GM23248 (cell line): ENCODE results near the gene CHN2. TPM values are rescaled to one million over a fixed set of nuclear protein-coding genes. Genes with fewer than 3 reads are reported as not detected.

Experiments used
- DNase-seq: peaks from one replicate; pipeline ENCODE4 v3.0.0-alpha.2; 2015
- H2AFZ ChIP-seq: fragments of 200-600 bp; sonication (generic); 2 replicates; pipeline ENCODE4 v1.6.1; 2016; ENCODE audit warnings: antibody characterized with exemption
- H3F3A ChIP-seq: fragments of 200-600 bp; sonication (generic); 2 replicates; pipeline ENCODE4 v1.6.1; 2016; ENCODE audit warnings: mild to moderate bottlenecking, antibody characterized with exemption, mixed run types; ENCODE audit not compliant: insufficient read depth
- H3K27ac ChIP-seq: fragments of 200-600 bp; sonication (generic); 2 replicates; pipeline ENCODE4 v1.5.1; 2016; ENCODE audit warnings: mild to moderate bottlenecking
- H3K27me3 ChIP-seq: fragments of 200-600 bp; sonication (generic); replicated peaks from 2 replicates; pipeline ENCODE4 v1.6.1; 2016; ENCODE audit warnings: mild to moderate bottlenecking; ENCODE audit not compliant: insufficient read depth
- H3K36me3 ChIP-seq: fragments of 200-600 bp; sonication (generic); 2 replicates; pipeline ENCODE4 v1.6.1; 2016; ENCODE audit warnings: low read depth, mild to moderate bottlenecking
- H3K4me1 ChIP-seq: fragments of 200-600 bp; sonication (generic); 2 replicates; pipeline ENCODE4 v1.6.1; 2016; ENCODE audit warnings: mild to moderate bottlenecking; ENCODE audit not compliant: insufficient read depth
- H3K4me2 ChIP-seq: fragments of 200-600 bp; sonication (generic); one replicate; pipeline ENCODE4 v1.6.1; 2016; ENCODE audit warnings: mild to moderate bottlenecking; ENCODE audit not compliant: unreplicated experiment
- H3K4me3 ChIP-seq: fragments of 200-600 bp; sonication (generic); 2 replicates; pipeline ENCODE4 v1.5.1; 2016; ENCODE audit warnings: mild to moderate bottlenecking
- H3K79me2 ChIP-seq: fragments of 200-600 bp; sonication (generic); 2 replicates; pipeline ENCODE4 v1.6.1; 2016; ENCODE audit warnings: mild to moderate bottlenecking; ENCODE audit not compliant: insufficient read depth
- H3K9ac ChIP-seq: fragments of 200-600 bp; sonication (generic); 2 replicates; pipeline ENCODE4 v1.6.1; 2016; ENCODE audit warnings: mild to moderate bottlenecking
- H3K9me2 ChIP-seq: fragments of 200-600 bp; sonication (generic); 2 replicates; pipeline ENCODE4 v1.6.1; 2016; ENCODE audit warnings: mixed run types, mild to moderate bottlenecking, moderate library complexity; ENCODE audit not compliant: insufficient read depth
- H3K9me3 ChIP-seq: fragments of 200-600 bp; sonication (generic); one replicate; pipeline ENCODE4 v1.6.1; 2017; ENCODE audit warnings: low read depth
- H4K20me1 ChIP-seq: fragments of 200-600 bp; sonication (generic); 2 replicates; pipeline ENCODE4 v1.6.0; 2016; ENCODE audit not compliant: insufficient read depth
- EZH2 ChIP-seq: fragments of 200-600 bp; sonication (generic); IDR thresholded peaks from 2 replicates; pipeline ENCODE4 v1.6.1; 2018; ENCODE audit warnings: antibody characterized with exemption, mild to moderate bottlenecking; ENCODE audit not compliant: insufficient read depth, poor library complexity, severe bottlenecking
- EZH2phosphoT487 ChIP-seq: fragments of 200-600 bp; sonication (generic); IDR thresholded peaks from 2 replicates; pipeline ENCODE4 v1.6.1; 2018; ENCODE audit warnings: antibody characterized with exemption, moderate library complexity, mild to moderate bottlenecking, low read depth; ENCODE audit not compliant: insufficient read depth
- WGBS, 2 experiments: methylation state at CpG; one replicate each; pipeline ENCODE4 v1.1.6; 2015 to 2017; ENCODE audit warnings: low lambda C conversion rate in 2 of 2, low coverage in 1 of 2; ENCODE audit errors: missing lambda C conversion rate in 2 of 2; 5-methylcytosine and 5-hydroxymethylcytosine counted together
- in situ Hi-C: fragments of 300-500 bp; cut with MboI; formaldehyde crosslinking; loops from 2 replicates; pipeline ENCODE4 v1.15.0; 2020
- polyA plus RNA-seq: library from polyadenylated mRNA; unstranded; fragments of >200 nt; fragmentation: Nextera tagmentation; extraction: Ambion mirVana; gene quantifications from 2 replicates; pipeline ENCODE4 v1.2.1, GENCODE V29; 2016
- total RNA-seq: library from RNA; depleted of rRNA; stranded (reverse); fragments of >200 nt; shearing (Covaris generic); gene quantifications from 2 replicates; pipeline ENCODE4 v1.2.3, GENCODE V29; 2014

Gene CHN2
- total and polyA plus RNA-seq, 2 experiments from 2014 or later = 1.5 to 2.3 TPM

- Histone ChIP-seq H3K9me3 (no peaks in the 10 kb centered on the region), H3K79me2 (no peaks in the 10 kb centered on the region), H3K27me3 (no peaks in the 10 kb centered on the region), H3K36me3 (no peaks in the 10 kb centered on the region), H3F3A (peaks cover 11% of the 10 kb centered on the region; the same call in 1 of the 2 replicates), H3K9ac (no peak overlapping the region), H3K4me1 (peaks cover 22% of the 10 kb centered on the region), H3K4me2 (no peak overlapping the region), H3K27ac (no peak overlapping the region), H3K9me2 (no peaks in the 10 kb centered on the region), H3K4me3 (no peak overlapping the region), H4K20me1 (no peaks in the 10 kb centered on the region), H2AFZ (no peak overlapping the region)
- DNase-seq = no peak
- WGBS, 2 experiments = 87 to 90% methylated on average over 2 of the region's 2 CpGs
- TF ChIP-seq EZH2 (no peak), EZH2phosphoT487 (no peak)
- in situ Hi-C loops = no loop called here
These were observed 130.9 kb downstream of the CHN2 start for GRCh38 chr7:29325476-29325875.

DNA sequence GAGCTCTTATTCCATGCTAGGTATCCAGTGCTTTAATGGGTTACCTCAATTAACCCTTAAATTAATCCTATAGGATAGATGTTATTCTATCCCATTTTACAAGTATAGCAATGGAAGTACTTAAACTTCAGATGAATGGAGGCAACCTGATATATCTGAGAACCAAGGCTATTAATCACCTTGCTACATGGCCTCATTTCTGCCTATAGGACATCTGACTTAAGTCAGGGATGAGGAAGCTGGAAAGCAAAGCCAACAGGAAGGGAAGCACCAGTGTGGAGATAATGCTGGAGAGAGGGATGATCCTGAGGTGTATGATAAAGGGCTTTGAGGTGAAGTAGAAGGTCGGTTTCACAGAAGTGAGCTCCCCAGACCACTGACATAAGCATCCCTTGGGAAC, 132.3 kb downstream of the CHN2 start:
- no peak for DNase-seq
- Histone ChIP-seq H3K9ac (no peak overlapping the region), H4K20me1 (no peaks in the 10 kb centered on the region), H3K4me2 (no peak overlapping the region), H3K27ac (no peak overlapping the region), H3F3A (peaks cover 11% of the 10 kb centered on the region; the same call in 1 of the 2 replicates), H3K4me3 (no peak overlapping the region), H3K9me3 (no peaks in the 10 kb centered on the region), H3K36me3 (no peaks in the 10 kb centered on the region), H3K27me3 (no peaks in the 10 kb centered on the region), H2AFZ (no peak overlapping the region), H3K79me2 (no peaks in the 10 kb centered on the region), H3K9me2 (no peaks in the 10 kb centered on the region), H3K4me1 (peaks cover 22% of the 10 kb centered on the region)
- in situ Hi-C loops = no loop called here
- TF ChIP-seq EZH2phosphoT487 = no peak
- TF ChIP-seq EZH2 = no peak
- 85 to 89% methylated on average over 1 of the region's 1 CpG for WGBS, 2 experiments

DNA sequence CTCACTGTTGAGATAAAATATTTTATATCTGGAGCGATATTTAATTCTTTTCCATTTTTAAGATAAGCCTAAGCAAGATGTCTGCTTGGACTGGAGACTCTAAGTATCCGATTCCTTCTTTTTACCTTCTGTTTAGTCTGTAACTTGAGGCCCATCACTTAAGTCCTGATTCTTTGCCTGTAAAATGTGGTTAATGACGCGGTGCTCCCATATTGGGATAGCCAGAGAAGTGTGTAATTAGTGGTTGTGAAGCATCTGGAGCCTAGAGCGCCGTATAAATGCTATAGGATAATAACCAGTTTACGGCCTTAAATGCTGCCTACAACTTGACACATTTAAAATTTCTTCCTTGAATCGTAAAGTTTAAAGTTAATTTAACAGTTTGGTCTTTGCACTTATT, 132.9 kb downstream of the CHN2 start:
- Histone ChIP-seq H3K4me2 (no peak overlapping the region), H3K9me3 (no peaks in the 10 kb centered on the region), H3K9ac (no peak overlapping the region), H2AFZ (no peak overlapping the region), H3K27me3 (no peaks in the 10 kb centered on the region), H3F3A (peaks cover 11% of the 10 kb centered on the region; the same call in 1 of the 2 replicates), H3K36me3 (no peaks in the 10 kb centered on the region), H3K79me2 (no peaks in the 10 kb centered on the region), H3K4me3 (no peak overlapping the region), H3K27ac (no peak overlapping the region), H4K20me1 (no peaks in the 10 kb centered on the region), H3K4me1 (peaks cover 22% of the 10 kb centered on the region), H3K9me2 (no peaks in the 10 kb centered on the region)
- in situ Hi-C loops = no loop called here
- 94 to 96% methylated on average over 8 of the region's 8 CpGs for WGBS, 2 experiments
- TF ChIP-seq EZH2phosphoT487 (no peak), EZH2 (no peak)
- no peak for DNase-seq

DNA sequence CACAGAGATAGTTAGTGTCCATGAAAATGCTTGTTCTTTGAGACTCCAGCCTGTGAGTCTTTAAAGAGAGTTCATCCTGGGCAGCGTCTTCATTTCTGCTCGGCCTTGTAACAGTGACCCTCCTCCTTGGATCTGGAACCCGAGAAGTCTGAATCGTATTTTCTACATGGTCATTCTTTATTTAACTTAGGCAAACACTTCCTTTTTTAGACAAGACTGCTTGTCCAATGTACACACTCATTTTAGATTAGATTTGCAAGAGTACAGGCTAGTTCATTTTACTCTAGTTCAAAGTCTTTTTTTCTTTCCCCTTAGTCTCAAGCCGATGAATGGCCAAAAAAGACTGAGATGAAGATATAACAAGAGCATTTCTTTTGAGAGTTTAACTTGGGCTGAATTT, 133.5 kb downstream of the CHN2 start:
- no peak for DNase-seq
- TF ChIP-seq EZH2phosphoT487 (no peak), EZH2 (no peak)
- no peaks in the 10 kb centered on the region for H3K27me3 ChIP-seq
- no peaks in the 10 kb centered on the region for H3K36me3 ChIP-seq
- in situ Hi-C loops = no loop called here
- H3K4me1 ChIP-seq = peaks cover 22% of the 10 kb centered on the region
- no peaks in the 10 kb centered on the region for H4K20me1 ChIP-seq
- no peaks in the 10 kb centered on the region for H3K9me2 ChIP-seq
- 24 to 29% methylated on average over 5 of the region's 5 CpGs for WGBS, 2 experiments
- H3F3A ChIP-seq = peaks cover 11% of the 10 kb centered on the region; the same call in 1 of the 2 replicates
- H3K9ac ChIP-seq = no peak overlapping the region
- H3K4me3 ChIP-seq = no peak overlapping the region
- H3K9me3 ChIP-seq = no peaks in the 10 kb centered on the region
- peak overlapping the region; percentile 53 for H2AFZ ChIP-seq
- H3K79me2 ChIP-seq = no peaks in the 10 kb centered on the region
- H3K4me2 ChIP-seq = peak overlapping the region; percentile 62
- H3K27ac ChIP-seq = peak overlapping the region; percentile 50

DNA sequence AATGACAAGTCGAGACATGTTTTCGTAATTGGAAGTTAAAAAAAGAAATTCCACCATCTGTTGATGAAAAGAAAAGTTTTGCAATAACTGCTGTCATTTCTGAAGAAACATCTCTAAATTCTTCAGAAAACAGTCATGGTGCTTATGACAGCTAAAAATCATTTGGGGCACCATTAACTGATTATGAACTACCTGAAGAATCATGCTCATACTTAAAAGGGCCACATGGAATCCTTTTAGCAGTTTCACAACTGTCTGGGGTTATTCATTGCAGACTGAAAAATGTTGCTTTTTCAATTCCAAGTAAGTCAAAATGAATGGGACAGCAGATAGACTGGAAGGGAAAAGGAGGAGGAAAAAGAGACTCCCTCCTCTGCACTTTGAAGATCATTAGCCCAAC, 134.2 kb downstream of the CHN2 start:
- Histone ChIP-seq H3K4me3 (peak overlapping the region; percentile 20; the same call in 1 of the 2 replicates), H3K79me2 (no peaks in the 10 kb centered on the region), H3K9me3 (no peaks in the 10 kb centered on the region), H3K36me3 (no peaks in the 10 kb centered on the region), H3K9ac (no peak overlapping the region), H2AFZ (peak overlapping the region; percentile 53), H3K4me1 (peaks cover 22% of the 10 kb centered on the region), H3K9me2 (no peaks in the 10 kb centered on the region), H3K27me3 (no peaks in the 10 kb centered on the region), H3F3A (peaks cover 11% of the 10 kb centered on the region; the same call in 1 of the 2 replicates), H3K27ac (peak overlapping the region; percentile 50), H4K20me1 (no peaks in the 10 kb centered on the region), H3K4me2 (peak overlapping the region; percentile 62)
- in situ Hi-C loops = no loop called here
- WGBS, 2 experiments = 2 to 5% methylated on average over 2 of the region's 2 CpGs
- DNase-seq = peak; percentile 62
- TF ChIP-seq EZH2 = no peak
- TF ChIP-seq EZH2phosphoT487 = no peak
